ENCODE measurements around the gene RABGAP1L.

RABGAP1L gene

DNA sequence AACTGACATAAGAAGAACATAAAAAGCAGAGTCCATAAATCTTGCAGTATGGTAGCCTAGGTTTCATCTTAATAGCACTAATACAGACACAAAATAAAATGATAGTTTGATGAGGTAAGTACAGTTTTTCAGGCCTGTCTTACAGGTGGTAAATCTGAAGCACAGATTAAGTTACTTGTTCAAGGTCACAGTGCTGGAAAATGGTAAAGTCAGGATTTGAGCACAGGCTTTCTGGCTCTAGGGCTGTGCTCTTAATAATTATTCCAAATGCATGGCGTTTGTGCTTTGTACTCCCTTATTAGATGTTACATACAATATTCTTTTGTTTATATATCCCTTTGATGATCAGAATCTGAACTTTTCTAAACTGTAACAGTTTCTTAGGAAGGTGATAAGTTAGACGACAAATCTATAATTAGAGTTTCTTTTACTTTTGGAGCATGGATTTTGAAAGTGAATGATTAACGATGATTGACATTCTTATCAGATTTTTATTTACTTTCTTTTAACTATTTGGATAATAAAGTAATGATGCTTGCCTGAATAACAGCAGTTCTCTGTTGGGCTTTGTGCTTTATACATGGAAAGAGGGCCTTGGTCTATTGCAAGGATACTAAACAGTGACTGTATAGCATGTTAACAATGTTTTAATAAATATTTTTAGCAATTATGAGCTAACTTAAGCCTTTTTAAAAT is 738.9 kb downstream of the RABGAP1L start:
- no peak for DNase-seq (ENCODE audit: insufficient read length, low spot score)
- no peak for TF ChIP-seq CTCF (IDR thresholded peaks at IDR 0.05; ENCODE audit: insufficient read depth, missing control alignments)
- peak; percentile 53 for FAIRE-seq

DNA sequence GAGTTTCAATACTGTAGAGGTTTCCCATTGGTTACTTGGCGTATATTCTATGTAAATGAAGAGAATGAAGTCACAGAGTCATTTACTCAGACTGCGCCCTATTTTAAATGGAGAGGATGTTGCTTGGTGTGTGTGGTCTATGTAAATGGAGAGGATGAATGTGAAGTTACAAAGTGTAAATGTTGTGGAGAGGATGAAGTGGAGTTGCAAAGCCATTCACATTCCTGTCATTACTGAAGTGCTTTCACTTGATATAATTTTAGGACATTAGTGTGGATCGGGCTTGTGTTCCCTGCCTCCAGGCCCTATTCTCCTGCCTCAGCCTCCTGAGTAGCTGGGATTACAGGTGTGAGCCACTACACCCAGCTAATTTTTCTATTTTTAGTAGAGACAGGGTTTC is 741.0 kb downstream of the RABGAP1L start:
- no peak for TF ChIP-seq CTCF (IDR thresholded peaks at IDR 0.05; ENCODE audit: insufficient read depth, missing control alignments)
- no peak for FAIRE-seq
- DNase-seq (ENCODE audit: insufficient read length, low spot score): no peak

GRCh38 chr1:174902531-174903099 is 743.3 kb downstream of the RABGAP1L start:
- DNase-seq (ENCODE audit: insufficient read length, low spot score) (no peak), FAIRE-seq (peak; percentile 6)
- no peak for TF ChIP-seq CTCF (IDR thresholded peaks at IDR 0.05; ENCODE audit: insufficient read depth, missing control alignments)

- no peak for DNase-seq (ENCODE audit: insufficient read length, low spot score)
- TF ChIP-seq CTCF (IDR thresholded peaks at IDR 0.05; ENCODE audit: insufficient read depth, missing control alignments): no peak
- FAIRE-seq: peak; percentile 69
Measured at GRCh38 chr1:174911606-174912005, 752.3 kb downstream of the RABGAP1L start.

GRCh38 chr1:174912264-174912663 is 752.9 kb downstream of the RABGAP1L start:
- peak; percentile 6 for FAIRE-seq
- no peak for TF ChIP-seq CTCF (IDR thresholded peaks at IDR 0.05; ENCODE audit: insufficient read depth, missing control alignments)
- DNase-seq (ENCODE audit: insufficient read length, low spot score): no peak

- peak; percentile 25 for FAIRE-seq
- DNase-seq (ENCODE audit: insufficient read length, low spot score): no peak
- TF ChIP-seq CTCF (IDR thresholded peaks at IDR 0.05; ENCODE audit: insufficient read depth, missing control alignments): no peak
Measured at GRCh38 chr1:174913225-174913903, 754.0 kb downstream of the RABGAP1L start.

GRCh38 chr1:174914991-174915390 is 755.7 kb downstream of the RABGAP1L start:
- FAIRE-seq (peak; percentile 87), DNase-seq (ENCODE audit: insufficient read length, low spot score) (no peak)
- TF ChIP-seq CTCF (IDR thresholded peaks at IDR 0.05; ENCODE audit: insufficient read depth, missing control alignments): no peak
